HFFc6 (cell line): ENCODE measurements around the gene SS18L1. TPM values are rescaled to one million over a fixed set of nuclear protein-coding genes. Genes with fewer than 3 reads are reported as not detected.

ENCODE experiments used
- DNase-seq: peaks from one replicate; pipeline ENCODE4 v3.0.0-alpha.2; 2018
- H3K27ac Mint-ChIP-seq: 2 replicates; pipeline ENCODE4 v1.8.0; 2020; ENCODE audit warnings: mild to moderate bottlenecking, mixed read lengths
- H3K27me3 Mint-ChIP-seq: 2 replicates; pipeline ENCODE4 v1.8.0; 2021; ENCODE audit warnings: mild to moderate bottlenecking, moderate library complexity, mixed read lengths; ENCODE audit not compliant: insufficient read depth
- H3K36me3 Mint-ChIP-seq: 2 replicates; pipeline ENCODE4 v1.8.0; 2021; ENCODE audit warnings: low read depth, mixed read lengths
- H3K4me1 Mint-ChIP-seq: 2 replicates; pipeline ENCODE4 v1.8.0; 2020; ENCODE audit warnings: low read depth, mixed read lengths
- H3K4me3 Mint-ChIP-seq: 2 replicates; pipeline ENCODE4 v1.8.0; 2020; ENCODE audit warnings: mild to moderate bottlenecking, moderate library complexity, mixed read lengths
- H3K9me3 Mint-ChIP-seq: 2 replicates; pipeline ENCODE4 v1.8.0; 2020; ENCODE audit warnings: mild to moderate bottlenecking, mixed read lengths
- total RNA-seq, 6 experiments: library from RNA; stranded (reverse); fragmentation: NEBNext Ultra II Directional; extraction: Animal tissue kit (Norgen Biotek cat#: 25700); gene quantifications; 2 replicates in 1 of 6; 3 replicates in 5 of 6; pipeline ENCODE4 v1.2.3, GENCODE V29; 2021
- TF ChIP-seq, protein P1 (sequence below): fragments of 200-600 bp; sonication (generic); IDR thresholded peaks from 2 replicates; pipeline ENCODE4 v1.5.0; 2021; ENCODE audit warnings: antibody characterized with exemption, mild to moderate bottlenecking

SS18L1 gene
- total RNA-seq, 6 experiments from 2014 or later = 5.5 to 7.9 (median 5.9) TPM

DNA sequence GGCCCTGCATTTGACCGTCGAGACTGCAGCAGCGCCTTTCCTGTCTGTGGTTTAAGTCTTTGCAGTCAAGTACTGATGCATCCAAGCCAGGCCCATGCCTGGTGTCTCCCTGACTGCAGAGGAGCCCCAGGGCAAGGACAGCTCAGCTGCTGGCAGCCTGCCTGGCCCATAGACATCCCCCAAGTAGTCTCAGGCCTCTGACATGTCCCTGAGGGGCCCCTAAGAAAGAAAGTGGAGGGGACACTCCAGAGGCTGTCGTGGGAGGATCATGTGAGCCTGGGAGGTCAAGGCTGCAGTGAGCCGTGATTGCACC, 58.5 kb downstream of the SS18L1 start:
- Mint-ChIP-seq H3K27me3 (peaks cover 2% of the 10 kb centered on the region; the same call in 1 of the 2 replicates), H3K9me3 (no peaks in the 10 kb centered on the region), H3K4me3 (peak overlapping the region; percentile 59; the same call in 1 of the 2 replicates), H3K4me1 (peaks cover 22% of the 10 kb centered on the region), H3K27ac (peak overlapping the region; percentile 74), H3K36me3 (peaks cover 21% of the 10 kb centered on the region)
- peak; percentile 81 for DNase-seq
- TF ChIP-seq, protein P1, sequence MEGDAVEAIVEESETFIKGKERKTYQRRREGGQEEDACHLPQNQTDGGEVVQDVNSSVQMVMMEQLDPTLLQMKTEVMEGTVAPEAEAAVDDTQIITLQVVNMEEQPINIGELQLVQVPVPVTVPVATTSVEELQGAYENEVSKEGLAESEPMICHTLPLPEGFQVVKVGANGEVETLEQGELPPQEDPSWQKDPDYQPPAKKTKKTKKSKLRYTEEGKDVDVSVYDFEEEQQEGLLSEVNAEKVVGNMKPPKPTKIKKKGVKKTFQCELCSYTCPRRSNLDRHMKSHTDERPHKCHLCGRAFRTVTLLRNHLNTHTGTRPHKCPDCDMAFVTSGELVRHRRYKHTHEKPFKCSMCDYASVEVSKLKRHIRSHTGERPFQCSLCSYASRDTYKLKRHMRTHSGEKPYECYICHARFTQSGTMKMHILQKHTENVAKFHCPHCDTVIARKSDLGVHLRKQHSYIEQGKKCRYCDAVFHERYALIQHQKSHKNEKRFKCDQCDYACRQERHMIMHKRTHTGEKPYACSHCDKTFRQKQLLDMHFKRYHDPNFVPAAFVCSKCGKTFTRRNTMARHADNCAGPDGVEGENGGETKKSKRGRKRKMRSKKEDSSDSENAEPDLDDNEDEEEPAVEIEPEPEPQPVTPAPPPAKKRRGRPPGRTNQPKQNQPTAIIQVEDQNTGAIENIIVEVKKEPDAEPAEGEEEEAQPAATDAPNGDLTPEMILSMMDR = no peak

DNA sequence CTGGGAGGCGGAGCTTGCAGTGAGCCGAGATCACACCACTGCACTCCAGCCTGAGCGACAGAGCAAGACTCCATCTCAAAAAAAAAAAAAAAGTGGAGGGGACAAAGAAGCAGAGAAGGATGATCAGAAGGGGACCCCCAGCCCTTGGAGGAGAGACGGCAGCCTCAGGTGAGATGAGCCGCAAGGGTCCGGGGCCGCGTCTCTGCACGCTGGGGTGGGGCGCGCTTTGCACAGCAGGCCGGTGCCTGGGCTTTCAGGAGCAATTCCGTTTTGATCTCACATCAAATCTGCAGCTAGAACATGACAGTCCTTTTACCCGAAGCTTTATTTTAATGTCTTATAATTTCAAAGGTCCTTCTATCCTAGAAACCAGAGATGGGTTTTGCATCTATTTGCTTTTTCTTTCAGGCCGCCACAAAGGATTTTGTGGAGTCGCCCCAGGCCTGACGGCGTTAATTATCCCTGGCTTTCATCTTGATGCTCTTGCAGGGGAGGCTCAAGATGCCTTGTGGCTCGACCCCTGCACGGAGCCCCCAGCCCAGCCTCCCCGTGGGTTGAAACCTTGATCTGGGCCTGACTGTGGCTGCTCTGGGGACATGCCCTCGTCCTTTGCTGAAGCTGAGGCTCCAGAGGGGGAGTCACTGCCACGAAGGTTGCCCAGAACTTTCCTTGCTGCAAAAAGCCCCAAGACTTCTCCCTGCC, 59.3 kb downstream of the SS18L1 start:
- Mint-ChIP-seq H3K4me3 (peak overlapping the region; percentile 24; the same call in 1 of the 2 replicates), H3K27ac (peak overlapping the region; percentile 74), H3K4me1 (peaks cover 22% of the 10 kb centered on the region), H3K9me3 (no peaks in the 10 kb centered on the region), H3K27me3 (peaks cover 2% of the 10 kb centered on the region; the same call in 1 of the 2 replicates), H3K36me3 (peaks cover 21% of the 10 kb centered on the region)
- DNase-seq = no peak
- TF ChIP-seq, protein P1 = no peak

DNA sequence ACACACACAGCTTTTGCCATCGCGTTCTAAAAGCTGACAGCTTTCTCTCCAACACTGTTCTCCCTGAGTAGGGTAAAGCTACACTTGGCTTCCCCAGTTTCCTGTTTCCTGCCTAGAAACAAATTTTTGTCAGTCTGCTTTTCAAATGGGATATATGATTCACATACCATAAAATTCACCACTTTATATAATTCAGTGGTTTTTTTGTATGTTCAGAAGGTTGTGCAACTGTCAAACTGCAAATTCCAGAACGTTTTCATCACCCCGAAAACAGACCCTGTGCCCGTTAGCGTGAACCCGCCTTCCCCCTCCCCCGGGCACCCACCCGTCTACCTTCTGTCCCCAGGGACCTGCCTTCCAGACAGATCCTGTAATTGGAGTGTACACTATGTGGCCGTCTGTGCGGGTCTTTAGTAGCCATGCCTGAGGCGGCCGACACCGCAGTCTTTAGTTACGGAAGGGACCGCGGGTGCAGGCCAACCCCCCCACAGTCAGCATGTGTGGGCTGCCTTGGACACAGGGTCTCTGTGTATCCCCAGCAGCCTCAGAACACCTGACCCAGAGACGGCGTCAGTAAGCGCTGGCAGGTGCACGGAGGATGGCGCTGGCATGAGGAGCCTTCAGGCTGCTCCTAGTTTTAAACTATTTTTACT, 59.9 kb downstream of the SS18L1 start:
- peak overlapping the region; percentile 67 for H3K27ac Mint-ChIP-seq
- no peaks in the 10 kb centered on the region for H3K9me3 Mint-ChIP-seq
- peaks cover 22% of the 10 kb centered on the region for H3K4me1 Mint-ChIP-seq
- TF ChIP-seq, protein P1 = no peak
- H3K4me3 Mint-ChIP-seq = peak overlapping the region; percentile 24; the same call in 1 of the 2 replicates
- peaks cover 20% of the 10 kb centered on the region for H3K36me3 Mint-ChIP-seq
- peak; percentile 49 for DNase-seq
- peaks cover 2% of the 10 kb centered on the region; the same call in 1 of the 2 replicates for H3K27me3 Mint-ChIP-seq

DNA sequence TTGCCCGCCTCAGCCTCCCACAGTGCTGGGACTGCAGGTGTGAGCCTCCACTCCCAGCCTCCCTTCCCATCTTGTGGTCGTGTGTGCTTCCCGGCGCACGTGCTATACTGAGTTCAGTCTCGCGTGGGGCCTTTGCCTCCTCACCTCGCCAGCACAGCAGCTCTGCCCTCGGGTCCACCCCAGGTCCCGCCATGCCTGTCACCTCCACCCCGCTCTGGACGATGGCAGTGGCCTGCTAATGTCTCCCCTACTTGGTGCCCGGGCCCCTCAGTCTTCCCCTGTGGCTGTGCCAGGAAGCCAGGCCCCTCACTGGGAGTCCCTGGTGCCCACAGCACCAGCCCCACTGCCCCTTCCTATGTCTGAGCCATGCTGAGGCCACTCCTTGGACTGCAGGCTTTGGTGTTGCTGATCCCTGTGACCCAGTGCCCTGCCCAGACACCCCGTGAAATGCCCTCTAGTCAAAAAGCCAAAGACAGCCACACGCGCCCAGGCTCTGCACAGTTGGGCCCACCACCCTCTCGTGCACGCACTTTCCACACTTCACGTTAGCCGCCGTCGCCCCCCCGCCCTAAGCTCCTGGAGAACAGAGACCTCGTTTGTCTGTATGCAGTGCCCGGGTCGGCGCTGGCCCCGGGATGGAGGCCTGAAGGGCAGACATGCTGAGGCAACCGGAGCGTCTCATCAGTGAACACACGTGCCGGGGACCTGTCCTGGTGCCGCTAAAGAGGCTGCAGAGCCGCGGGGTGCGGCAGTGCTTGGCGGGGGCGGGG, 62.2 kb downstream of the SS18L1 start:
- Mint-ChIP-seq H3K9me3 (no peaks in the 10 kb centered on the region), H3K27ac (no peak overlapping the region), H3K4me1 (peaks cover 22% of the 10 kb centered on the region), H3K27me3 (peaks cover 2% of the 10 kb centered on the region), H3K4me3 (no peak overlapping the region), H3K36me3 (peaks cover 7% of the 10 kb centered on the region; the same call in 1 of the 2 replicates)
- TF ChIP-seq, protein P1 = no peak
- no peak for DNase-seq

DNA sequence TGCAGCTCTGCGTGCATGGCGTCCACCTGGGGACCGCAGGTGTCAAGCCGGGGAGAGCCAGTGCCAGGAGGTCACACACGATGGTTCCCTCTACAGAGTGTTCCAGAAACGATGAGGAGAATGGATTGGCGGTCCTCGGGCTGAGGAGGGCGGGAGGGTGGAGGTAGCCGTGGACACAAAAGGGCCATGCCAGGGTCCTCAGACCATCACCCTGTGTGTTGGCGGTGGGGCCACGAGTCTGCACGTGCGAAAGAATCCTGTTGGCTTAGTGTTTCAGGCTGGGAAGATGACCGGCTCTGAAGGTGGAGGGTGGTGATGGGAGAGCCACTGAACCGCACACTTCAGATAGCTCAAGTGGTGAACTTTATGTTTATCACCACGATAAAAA, 62.8 kb downstream of the SS18L1 start:
- Mint-ChIP-seq H3K27me3 (peaks cover 2% of the 10 kb centered on the region), H3K27ac (no peak overlapping the region), H3K36me3 (0 out of 2 replicates have a peak, but pooled peaks cover 7% of the 10 kb centered on the region), H3K4me3 (no peak overlapping the region), H3K9me3 (no peaks in the 10 kb centered on the region), H3K4me1 (peaks cover 22% of the 10 kb centered on the region)
- TF ChIP-seq, protein P1 = no peak
- DNase-seq = no peak
